Measurements from ENCODE around the gene CRBN.

- TF ChIP-seq POLR2A (IDR thresholded peaks at IDR 0.05) (no peak), POLR2AphosphoS5 (IDR thresholded peaks at IDR 0.05) (no peak)
- TF ChIP-seq, protein P1, sequence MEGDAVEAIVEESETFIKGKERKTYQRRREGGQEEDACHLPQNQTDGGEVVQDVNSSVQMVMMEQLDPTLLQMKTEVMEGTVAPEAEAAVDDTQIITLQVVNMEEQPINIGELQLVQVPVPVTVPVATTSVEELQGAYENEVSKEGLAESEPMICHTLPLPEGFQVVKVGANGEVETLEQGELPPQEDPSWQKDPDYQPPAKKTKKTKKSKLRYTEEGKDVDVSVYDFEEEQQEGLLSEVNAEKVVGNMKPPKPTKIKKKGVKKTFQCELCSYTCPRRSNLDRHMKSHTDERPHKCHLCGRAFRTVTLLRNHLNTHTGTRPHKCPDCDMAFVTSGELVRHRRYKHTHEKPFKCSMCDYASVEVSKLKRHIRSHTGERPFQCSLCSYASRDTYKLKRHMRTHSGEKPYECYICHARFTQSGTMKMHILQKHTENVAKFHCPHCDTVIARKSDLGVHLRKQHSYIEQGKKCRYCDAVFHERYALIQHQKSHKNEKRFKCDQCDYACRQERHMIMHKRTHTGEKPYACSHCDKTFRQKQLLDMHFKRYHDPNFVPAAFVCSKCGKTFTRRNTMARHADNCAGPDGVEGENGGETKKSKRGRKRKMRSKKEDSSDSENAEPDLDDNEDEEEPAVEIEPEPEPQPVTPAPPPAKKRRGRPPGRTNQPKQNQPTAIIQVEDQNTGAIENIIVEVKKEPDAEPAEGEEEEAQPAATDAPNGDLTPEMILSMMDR (IDR thresholded peaks at IDR 0.05 in 8 of 11, conservative IDR thresholded peaks at IDR 0.05 in 3 of 11): no peak
Observed at GRCh38 chr3:3201611-3202010, 22.1 kb upstream of the CRBN start.
